ENCODE measurements around the gene FMNL3.

FMNL3 gene

GRCh38 chr12:49648712-49649003 is 58.5 kb downstream of the FMNL3 start:
- no peak for DNase-seq

GRCh38 chr12:49647827-49648711 is 59.1 kb downstream of the FMNL3 start:
- DNase-seq = no peak

GRCh38 chr12:49646871-49647654 is 60.1 kb downstream of the FMNL3 start:
- no peak for DNase-seq

GRCh38 chr12:49646331-49646830 is 60.8 kb downstream of the FMNL3 start:
- DNase-seq = no peak

- no peak for DNase-seq
Measured at GRCh38 chr12:49645146-49646039, 61.8 kb downstream of the FMNL3 start.

- peak; percentile 28 for DNase-seq
Measured at GRCh38 chr12:49644620-49644994, 62.6 kb downstream of the FMNL3 start.

GRCh38 chr12:49643961-49644619 is 63.1 kb downstream of the FMNL3 start:
- DNase-seq = no peak

- no peak for DNase-seq
Measured at GRCh38 chr12:49643135-49643534, 64.1 kb downstream of the FMNL3 start.

- DNase-seq = no peak
Measured at GRCh38 chr12:49642370-49642802, 64.8 kb downstream of the FMNL3 start.

- DNase-seq = no peak
Measured at GRCh38 chr12:49641748-49642369, 65.3 kb downstream of the FMNL3 start.

GRCh38 chr12:49636979-49637755 is 70.0 kb downstream of the FMNL3 start:
- no peak for DNase-seq

- no peak for DNase-seq
Measured at GRCh38 chr12:49636574-49636973, 70.6 kb downstream of the FMNL3 start.

- no peak for DNase-seq
Measured at GRCh38 chr12:49635656-49636055, 71.5 kb downstream of the FMNL3 start.

GRCh38 chr12:49635036-49635435 is 72.2 kb downstream of the FMNL3 start:
- no peak for DNase-seq

- no peak for DNase-seq
Measured at GRCh38 chr12:49633703-49634345, 73.4 kb downstream of the FMNL3 start.

- no peak for DNase-seq
Measured at GRCh38 chr12:49632986-49633702, 74.1 kb downstream of the FMNL3 start.

- DNase-seq = no peak
Measured at GRCh38 chr12:49632401-49632800, 74.8 kb downstream of the FMNL3 start.

GRCh38 chr12:49631336-49631907 is 75.8 kb downstream of the FMNL3 start:
- no peak for DNase-seq

- DNase-seq = no peak
Measured at GRCh38 chr12:49627752-49628360, 79.3 kb downstream of the FMNL3 start.

Measured in NCI-H1105 (cell line).